Stimulated activated CD4-positive, alpha-beta T cell treated with anti-CD3 and anti-CD28 coated beads, Interleukin-12 subunit alpha, Interleukin-12 subunit beta, amount 100 ng/mL, for 24 hours (primary cell): ENCODE measurements around the gene NDUFA13.

Experiments used
- DNase-seq, 2 experiments: peaks; one replicate each; pipeline ENCODE4 v3.0.0-alpha.2; 2020; ENCODE audit warnings: low read depth in 2 of 2

Gene NDUFA13

DNA sequence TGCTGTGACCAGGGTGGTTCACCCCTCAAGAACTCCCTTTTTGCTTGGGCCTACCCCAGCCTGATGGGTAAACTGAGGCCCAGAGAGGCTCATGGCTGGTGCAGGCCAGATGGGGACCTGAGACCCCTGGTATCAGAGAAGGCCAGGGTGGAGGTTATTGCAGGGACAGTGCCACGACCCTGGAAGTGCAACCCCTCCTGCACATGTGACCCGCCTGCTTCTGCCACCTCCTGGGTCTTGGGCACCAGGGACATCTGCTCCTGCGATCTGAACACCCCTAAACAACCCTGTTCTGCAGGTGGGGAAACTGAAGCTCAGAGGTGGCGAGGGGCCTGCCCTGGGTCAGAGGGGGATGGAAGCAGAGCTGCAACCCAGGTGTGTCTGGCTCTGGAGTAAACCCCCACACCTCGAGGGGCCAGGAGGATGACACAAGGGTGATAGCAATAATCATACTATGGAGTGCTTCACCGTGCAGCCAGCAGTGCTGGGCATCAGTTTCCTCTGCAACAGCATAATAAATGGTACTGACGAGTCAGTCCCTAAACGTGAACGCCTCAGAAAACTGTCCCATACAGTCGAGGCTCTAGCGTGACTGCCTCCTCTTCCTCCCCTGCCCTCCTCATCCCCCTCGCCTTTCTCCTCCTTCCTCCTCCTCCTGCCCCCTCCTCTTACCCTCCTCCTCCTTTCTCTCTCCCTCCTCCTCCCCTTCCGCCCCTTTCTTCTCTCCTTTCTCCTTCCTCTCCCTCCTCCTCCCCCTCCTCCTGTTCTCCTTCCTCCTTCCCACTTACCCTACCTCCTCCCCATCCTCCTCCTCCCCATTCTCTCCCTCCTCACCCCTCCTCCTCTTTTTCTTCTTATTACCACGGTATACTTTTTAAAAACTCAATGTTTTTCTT, 17.0 kb downstream of the NDUFA13 start:
- DNase-seq = no peak

DNA sequence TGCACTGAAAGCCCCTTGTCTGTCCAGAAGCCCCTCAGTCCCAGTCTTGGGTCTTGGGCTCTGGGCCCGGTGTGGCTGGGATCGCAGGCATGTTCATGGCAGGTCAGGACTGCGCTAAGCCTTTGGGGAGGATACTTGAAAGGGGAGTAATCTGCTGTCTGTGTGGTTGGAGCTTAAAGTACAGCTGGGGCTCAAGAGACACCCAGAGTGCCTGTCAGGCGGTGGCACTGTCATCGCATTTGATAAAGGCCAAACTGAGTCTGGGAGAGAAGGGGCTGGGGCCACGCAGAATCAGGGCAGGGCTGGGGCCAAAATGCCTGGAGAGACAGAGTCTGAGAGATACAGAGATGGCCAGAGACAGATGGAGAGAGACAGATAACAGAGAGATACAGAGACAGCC, 17.8 kb downstream of the NDUFA13 start:
- no peak for DNase-seq

DNA sequence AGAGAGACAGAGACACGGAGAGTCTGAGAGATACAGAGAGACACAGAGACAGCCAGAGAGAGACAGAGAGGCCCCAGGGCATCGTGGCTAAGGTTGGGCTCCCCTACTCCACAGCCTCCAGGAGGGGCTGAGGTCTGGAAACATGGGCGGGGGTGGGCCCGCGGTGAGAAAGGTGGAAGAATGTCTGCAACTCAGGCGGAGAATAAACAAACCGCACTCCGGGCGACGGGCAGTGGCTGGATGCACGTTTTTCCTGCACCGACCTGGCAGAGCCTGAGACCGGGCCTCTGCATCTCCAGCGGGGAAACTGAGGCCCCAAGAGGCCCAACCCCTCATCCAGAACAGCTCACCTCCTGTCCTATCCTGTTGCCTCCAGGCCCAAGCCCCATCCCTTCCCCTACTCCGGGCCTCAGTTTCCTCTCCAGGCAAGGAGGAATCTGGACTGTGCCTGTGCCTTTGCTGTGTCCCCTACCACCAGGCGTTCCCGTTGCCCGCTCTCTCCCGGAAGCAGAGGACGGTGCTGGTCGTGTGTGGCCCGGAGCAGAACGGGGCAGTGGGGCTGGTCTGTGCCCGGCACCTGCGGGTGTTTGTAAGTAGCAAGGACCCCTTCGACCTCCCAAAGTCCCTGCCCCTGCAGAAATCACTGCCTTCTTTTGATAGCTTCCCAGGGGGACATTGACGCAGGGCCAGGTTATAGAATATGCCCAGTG, 18.7 kb downstream of the NDUFA13 start:
- no peak for DNase-seq

DNA sequence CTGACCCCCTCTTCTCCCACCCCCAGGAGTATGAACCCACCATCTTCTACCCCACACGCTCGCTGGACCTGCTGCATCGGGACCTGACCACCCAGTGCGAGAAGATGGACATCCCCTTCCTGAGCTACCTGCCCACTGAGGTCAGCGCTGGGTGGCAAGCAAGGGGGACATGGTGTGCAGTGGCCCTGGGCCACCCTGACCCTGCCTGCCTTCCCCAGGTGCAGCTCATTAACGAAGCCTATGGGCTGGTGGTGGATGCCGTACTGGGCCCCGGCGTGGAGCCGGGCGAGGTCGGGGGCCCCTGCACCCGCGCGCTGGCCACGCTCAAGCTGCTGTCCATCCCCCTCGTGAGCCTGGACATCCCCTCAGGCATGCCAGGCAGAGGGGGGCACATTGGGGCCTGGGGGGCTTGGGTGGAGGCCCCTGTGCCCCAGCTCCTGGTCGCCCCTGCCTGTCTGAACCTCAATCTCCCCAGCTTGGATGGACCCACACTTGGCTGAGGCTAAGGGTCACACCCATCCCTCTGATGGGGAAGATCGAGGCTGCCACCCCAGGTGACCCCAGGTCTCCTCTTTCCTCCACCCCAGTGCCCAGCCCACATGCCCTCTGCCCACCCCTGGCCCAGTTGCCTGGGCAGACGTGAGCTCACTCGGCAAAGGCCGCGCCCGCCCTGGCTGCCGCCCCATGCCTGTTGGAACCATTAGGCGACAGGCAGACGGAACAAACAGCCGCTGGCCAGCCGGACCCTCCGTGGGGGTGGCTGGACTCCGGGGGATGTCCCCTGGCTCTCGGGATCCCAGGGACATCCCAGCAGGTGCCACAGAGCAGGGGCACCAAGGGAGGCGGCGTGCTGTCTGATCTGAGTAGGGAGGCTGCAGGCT, 19.5 kb downstream of the NDUFA13 start:
- DNase-seq = no peak

DNA sequence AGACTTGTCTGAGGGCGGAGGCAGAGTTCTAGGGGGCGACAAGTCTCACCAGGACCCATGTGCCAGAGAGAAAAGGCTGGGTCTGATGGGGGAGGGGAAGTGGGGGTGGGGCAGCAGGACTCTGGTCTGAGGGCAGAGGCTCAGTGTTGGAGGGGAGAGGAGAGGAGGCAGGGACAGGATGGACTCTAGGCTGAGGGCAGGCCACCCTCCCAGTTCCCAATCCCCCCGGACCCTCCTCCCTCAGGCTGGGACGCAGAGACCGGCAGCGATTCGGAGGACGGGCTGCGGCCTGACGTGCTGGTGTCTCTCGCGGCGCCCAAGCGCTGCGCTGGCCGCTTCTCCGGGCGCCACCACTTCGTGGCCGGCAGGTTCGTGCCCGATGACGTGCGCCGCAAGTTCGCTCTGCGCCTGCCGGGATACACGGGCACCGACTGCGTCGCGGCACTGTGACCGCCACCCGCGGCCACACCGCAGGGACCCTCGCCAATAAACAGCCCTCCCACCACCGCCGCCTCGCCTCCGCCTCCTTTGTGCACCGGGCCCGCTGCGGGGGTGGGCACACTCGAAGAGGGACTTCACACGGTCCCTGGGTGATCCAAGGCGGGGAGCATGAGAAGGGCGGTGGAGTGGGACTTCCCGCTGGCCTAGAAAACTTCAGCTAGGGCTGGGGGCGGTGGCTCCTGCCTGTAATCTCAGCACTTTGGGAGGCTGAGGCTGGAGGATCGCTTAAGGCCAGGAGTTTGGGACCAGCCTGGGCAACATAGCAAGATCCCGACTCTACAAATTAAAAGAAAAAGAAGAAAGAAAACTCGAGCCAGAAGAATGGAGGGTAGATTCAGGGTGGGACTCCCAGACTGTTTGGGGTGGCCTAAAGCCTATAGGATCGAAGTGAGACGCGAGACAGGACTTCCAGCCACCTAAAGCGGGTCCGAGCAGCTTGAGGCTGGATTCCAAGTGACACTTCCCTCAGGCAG, 21.3 kb downstream of the NDUFA13 start:
- no peak for DNase-seq

DNA sequence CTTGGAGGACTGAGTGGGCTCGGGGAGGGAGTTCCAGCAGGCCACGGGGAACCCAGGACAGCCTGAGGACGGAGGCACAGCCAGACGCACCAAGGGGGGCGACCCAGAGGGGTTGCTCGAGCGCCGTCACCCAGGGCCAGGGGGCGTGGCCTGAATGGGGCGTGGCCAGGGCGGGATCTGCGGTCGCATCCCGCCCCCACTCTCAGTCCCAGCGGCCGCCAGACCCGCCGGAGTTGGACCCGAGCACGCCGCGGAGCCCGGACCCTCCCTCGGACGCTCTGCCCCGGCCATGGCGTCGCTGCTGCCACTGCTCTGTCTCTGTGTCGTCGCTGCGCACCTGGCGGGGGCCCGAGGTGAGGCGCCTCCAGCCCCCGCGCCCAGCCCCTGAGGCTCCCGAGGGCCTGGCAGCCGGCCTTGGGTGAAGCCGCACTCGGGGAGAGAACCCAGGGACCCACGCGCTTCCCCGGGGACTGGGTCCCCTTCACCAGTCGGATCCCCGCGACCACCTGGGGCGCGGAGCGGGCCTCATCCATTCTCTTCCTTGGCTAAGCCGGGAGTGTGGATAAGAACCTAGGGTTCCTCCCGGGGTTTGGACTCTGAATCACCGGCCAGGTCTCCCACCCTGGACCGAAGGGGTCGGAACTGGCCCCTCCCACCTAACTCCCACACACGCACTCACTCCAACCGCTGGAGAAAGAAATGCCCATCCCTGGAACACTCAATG, 22.2 kb downstream of the NDUFA13 start, which contains the start of gene CILP2:
CILP2 (plus strand) TSS at position 205 of the 724 bp plus-strand sequence; CDS start at position 290, 85 bp downstream.
- no peak for DNase-seq

DNA sequence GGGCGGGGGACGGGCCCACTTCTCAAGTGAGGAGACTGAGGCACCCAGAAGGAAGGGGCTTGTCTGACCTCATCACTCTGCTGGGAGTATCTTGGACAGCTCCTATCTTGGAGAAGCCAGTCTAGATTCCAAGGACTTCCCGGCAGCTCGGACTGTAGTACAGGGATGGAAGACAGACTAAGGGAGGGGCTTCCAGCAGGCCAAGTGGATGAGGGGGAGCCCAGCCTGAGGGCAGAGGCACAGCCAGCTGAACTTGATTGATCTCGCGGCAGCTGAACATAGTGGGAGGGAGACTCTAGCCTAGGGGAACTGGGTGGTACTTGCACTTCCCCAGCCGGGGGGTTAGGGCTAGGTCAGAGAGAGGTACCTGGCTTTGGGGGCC, 22.8 kb downstream of the NDUFA13 start:
- no peak for DNase-seq

DNA sequence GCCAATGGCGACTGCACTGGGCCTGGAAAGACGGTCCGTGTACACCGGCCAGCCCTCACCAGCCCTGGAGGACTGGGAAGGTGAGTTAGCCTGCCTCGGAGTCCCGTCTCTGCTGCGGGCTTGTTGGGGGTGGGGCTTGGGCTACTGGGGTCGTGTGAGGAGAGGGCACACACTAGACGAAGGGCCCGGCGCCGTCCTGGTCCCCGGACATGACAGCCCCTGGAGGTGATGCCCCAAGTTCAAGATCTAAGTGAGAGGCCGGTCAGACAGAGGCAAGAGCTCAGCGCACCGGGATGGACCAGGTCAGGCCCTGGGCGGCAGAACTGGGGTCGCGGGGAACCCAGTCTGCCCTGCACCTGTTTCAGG, 23.7 kb downstream of the NDUFA13 start:
- DNase-seq = no peak

DNA sequence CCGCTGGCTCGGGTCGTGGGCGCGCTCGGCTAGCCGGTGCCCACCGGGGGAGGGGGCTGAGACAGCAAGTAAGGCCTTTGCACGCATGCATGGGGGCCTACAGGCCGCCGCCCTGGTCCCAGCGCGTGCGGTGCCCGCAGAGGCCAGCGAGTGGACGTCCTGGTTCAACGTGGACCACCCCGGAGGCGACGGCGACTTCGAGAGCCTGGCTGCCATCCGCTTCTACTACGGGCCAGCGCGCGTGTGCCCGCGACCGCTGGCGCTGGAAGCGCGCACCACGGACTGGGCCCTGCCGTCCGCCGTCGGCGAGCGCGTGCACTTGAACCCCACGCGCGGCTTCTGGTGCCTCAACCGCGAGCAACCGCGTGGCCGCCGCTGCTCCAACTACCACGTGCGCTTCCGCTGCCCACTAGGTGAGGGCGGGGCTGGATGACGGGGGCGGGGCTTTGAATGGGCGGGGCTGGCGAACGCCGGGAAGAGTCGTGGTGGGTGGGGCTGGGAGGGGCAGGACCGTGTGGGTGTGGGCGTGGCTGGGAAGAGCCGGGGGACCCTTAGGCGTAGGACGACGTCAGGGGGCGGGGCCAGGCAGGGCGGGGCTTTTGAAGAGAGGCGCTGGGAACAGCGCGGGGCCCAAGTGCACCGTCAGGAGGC, 24.2 kb downstream of the NDUFA13 start:
- DNase-seq = peak; percentile 38 to 75

DNA sequence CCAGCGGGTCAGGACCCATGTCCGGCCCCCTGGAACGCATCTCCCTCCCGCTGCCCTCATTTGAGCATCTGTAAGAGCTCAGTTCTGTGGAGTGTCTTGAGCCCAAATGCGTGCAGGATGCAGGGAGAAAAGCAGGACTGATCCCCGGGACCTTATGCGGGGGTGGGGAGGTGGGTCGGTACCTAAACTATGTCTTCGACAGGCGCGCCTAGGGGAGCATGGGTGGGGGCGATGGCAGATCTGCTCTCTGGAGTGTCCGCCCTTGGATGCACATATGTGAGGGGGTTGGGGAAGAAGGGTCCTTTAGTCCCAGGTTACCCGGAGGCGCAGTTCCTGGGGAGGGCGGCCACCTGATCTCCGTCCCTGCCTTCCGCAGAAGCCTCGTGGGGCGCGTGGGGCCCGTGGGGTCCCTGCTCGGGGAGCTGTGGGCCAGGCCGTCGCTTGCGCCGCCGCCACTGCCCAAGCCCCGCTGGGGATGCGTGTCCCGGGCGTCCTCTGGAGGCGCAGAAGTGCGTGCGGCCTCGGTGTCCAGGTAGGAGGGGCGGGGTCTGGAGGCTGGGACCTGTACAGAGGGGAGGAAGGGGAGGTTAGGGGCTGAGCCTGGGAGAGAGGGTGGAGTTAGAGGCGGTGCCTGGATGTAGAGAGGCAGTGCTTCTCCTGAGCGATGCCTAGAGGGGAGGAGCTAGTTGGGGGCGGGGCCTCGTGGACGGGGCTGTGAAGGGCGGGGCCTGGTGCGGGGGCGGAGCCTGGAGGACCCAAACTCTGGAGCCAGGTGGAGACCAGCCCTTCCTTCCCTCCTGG, 24.9 kb downstream of the NDUFA13 start:
- peak; percentile 46 to 77 for DNase-seq

DNA sequence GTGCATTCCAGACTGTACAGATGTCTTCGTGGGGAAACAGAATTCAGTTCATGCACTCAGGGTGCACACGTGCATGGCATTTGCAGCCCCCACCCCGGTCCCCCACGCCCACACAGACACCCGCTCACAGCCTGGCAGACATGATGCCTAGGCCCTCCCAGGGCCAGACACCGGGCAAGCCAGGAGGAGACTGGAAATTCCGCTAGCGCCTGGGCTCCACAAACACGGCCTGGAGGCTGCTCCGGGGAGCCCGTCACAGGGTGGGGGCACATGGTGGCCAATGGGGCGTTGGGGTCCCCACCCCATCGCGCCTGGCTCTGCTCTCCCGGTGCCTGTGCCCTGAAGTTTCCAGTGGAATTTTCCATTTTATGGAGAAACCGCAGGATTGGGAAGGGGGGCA, 25.6 kb downstream of the NDUFA13 start:
- DNase-seq = no peak

DNA sequence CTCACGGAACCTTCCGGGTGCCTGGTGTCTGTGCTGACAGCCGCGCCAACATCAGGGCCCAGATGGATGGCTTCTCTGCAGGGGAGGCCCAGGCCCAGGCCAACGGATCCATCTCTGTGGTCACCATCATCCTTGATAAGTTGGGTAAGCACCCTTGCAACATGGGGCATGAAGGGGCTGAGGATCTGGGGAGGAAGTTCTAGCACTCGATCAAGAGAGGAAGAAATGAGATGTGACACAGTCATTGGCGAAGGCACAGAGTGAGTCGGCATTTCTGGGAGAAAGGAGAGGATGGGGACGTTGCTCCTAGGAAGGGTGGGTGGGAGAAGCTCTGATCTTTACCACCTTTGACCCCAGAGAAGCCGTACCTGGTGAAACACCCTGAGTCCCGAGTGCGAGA, 26.5 kb downstream of the NDUFA13 start:
- no peak for DNase-seq

DNA sequence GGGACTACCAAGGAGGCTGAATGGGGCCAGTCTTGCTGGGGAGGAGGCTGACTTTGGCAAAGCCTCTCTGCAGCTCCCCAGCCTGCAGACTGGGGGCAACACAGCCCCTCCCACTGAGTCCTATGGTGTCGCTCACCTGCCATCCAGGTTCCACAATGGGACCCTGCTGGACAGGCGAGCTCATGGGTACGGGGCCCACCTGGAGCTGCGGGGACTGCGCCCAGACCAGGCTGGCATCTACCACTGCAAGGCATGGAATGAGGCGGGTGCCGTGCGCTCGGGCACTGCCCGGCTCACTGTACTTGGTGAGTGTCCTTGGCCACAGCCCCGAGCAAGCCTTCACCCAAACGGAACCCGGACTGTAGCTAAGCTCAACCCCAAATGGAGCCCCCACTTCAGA, 27.1 kb downstream of the NDUFA13 start:
- no peak for DNase-seq

DNA sequence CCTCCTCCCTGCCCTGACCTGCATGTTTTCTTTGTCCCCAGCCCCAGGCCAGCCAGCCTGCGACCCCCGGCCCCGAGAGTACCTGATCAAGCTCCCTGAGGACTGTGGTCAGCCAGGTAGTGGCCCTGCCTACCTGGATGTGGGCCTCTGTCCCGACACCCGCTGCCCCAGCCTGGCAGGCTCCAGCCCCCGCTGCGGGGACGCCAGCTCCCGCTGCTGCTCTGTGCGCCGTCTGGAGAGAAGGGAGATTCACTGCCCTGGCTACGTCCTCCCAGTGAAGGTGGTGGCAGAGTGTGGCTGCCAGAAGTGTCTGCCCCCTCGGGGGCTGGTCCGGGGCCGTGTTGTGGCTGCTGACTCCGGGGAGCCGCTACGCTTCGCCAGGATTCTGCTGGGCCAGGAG, 27.6 kb downstream of the NDUFA13 start:
- no peak for DNase-seq

DNA sequence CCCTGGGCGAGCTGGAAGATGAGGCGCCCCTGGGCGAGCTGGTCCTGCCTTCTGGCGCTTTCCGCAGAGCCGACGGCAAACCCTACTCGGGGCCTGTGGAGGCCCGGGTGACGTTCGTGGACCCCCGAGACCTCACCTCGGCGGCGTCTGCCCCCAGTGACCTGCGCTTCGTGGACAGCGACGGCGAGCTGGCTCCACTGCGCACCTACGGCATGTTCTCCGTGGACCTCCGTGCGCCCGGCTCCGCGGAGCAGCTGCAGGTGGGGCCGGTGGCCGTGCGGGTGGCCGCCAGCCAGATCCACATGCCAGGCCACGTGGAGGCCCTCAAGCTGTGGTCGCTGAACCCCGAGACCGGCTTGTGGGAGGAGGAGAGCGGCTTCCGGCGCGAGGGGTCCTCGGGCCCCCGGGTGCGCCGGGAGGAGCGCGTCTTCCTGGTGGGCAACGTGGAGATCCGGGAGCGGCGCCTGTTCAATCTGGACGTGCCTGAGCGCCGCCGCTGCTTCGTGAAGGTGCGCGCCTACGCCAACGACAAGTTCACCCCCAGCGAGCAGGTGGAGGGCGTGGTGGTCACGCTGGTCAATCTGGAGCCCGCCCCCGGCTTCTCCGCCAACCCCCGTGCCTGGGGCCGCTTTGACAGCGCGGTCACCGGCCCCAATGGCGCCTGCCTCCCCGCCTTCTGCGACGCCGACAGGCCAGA, 28.4 kb downstream of the NDUFA13 start:
- no peak for DNase-seq

DNA sequence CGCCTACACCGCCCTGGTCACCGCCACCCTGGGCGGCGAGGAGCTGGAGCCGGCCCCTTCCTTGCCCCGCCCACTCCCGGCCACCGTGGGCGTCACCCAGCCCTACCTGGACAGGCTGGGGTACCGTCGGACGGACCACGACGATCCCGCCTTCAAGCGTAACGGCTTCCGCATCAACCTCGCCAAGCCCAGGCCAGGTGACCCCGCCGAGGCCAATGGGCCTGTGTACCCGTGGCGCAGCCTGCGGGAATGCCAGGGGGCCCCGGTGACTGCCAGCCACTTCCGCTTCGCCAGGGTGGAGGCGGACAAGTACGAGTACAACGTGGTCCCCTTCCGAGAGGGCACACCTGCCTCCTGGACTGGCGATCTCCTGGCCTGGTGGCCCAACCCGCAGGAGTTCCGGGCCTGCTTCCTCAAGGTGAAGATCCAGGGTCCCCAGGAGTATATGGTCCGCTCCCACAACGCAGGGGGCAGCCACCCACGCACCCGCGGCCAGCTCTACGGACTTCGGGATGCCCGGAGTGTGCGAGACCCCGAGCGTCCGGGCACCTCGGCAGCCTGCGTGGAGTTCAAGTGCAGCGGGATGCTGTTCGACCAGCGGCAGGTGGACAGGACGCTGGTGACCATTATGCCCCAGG, 29.0 kb downstream of the NDUFA13 start:
- DNase-seq = no peak

DNA sequence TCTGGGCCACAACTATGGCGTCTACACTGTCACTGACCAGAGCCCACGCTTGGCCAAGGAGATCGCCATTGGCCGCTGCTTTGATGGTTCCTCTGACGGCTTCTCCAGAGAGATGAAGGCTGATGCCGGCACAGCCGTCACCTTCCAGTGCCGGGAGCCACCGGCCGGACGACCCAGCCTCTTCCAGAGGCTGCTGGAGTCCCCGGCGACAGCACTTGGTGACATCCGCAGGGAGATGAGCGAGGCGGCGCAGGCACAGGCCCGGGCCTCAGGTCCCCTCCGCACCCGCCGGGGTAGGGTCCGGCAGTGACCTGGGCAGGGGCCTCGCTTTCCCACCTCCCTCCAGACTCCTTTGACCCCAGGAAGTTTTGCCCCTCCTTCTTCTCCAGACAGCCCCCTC, 29.7 kb downstream of the NDUFA13 start:
- no peak for DNase-seq

DNA sequence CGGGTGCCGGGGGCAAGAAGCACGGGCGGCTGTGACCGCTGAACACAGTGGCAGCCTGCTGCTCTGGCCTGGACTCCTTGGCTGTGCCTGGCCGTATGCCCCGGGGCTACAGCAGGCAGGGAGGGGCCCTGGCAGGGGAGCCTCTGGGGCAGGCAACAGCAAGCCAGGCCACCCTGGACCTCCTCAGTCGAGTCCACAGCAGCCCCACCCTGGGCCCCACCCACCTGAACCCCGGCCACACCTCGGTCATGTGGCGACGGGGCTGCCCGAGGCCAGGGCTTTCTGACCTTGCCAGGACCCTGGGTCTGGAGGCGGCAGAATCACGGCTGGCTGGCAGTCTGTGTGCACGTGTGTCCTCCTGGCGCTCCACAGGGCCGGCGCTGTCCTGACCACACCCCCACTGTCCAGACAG, 30.7 kb downstream of the NDUFA13 start:
- DNase-seq = no peak
